B cell (primary cell): ENCODE measurements around the gene FOXN1. TPM values are rescaled to one million over a fixed set of nuclear protein-coding genes. Genes with fewer than 3 reads are reported as not detected.

Experiments used
- ATAC-seq: fragments of 200-7000 bp; cut with Tn5 transposase; one replicate; pipeline ENCODE4 v1.10.0; 2021; ENCODE audit warnings: low read depth, mild to moderate bottlenecking, moderate number of reproducible peaks, moderate library complexity
- CTCF ChIA-PET: fragments of 350-600 bp; sonication (Branson Sonifier 250); formaldehyde crosslinking; loops from one replicate; lab custom pipeline; 2021; ENCODE audit warnings: antibody characterized with exemption, inconsistent platforms; lab: Charles Lee
- POLR2A ChIA-PET: fragments of 350-600 bp; sonication (Branson Sonifier 250); formaldehyde crosslinking; loops from one replicate; lab custom pipeline; 2021; ENCODE audit warnings: antibody characterized with exemption; lab: Charles Lee
- DNase-seq: peaks from one replicate; pipeline ENCODE4 v3.0.0; 2013
- H2AFZ ChIP-seq: 2 replicates; pipeline ENCODE4 v1.6.1; 2012; ENCODE audit warnings: mild to moderate bottlenecking, low read depth, low read length; ENCODE audit not compliant: insufficient read depth, poor library complexity, severe bottlenecking
- H3K27ac ChIP-seq, 2 donors: 1 replicate in 1 of 2; 2 replicates in 1 of 2; pipeline ENCODE4 v1.5.1; 2012 to 2013; ENCODE audit warnings: low read length in 2 of 2, mild to moderate bottlenecking in 2 of 2, moderate library complexity in 1 of 2
- H3K27me3 ChIP-seq, 4 experiments: fragments of 200-600 bp in 1 of 4; sonication (generic) in 1 of 4; replicated peaks in 1 of 4; 1 replicate in 2 of 4; 2 replicates in 2 of 4; pipeline versions ENCODE4 v1.6.1 to v1.7.0; 2013 to 2016; ENCODE audit warnings: low read length in 3 of 4, mild to moderate bottlenecking in 2 of 4, mixed read lengths in 1 of 4, moderate library complexity in 1 of 4; ENCODE audit not compliant: insufficient read depth in 4 of 4, control insufficient read depth in 3 of 4; ENCODE audit errors: control extremely low read depth in 1 of 4
- H3K36me3 ChIP-seq, 2 experiments: replicated peaks in 1 of 2; 1 replicate in 1 of 2; 2 replicates in 1 of 2; pipeline versions ENCODE4 v1.6.1 to v1.7.1; 2013; ENCODE audit warnings: low read length in 1 of 2; ENCODE audit not compliant: insufficient read depth in 2 of 2, control insufficient read depth in 1 of 2; ENCODE audit errors: control extremely low read depth in 1 of 2, extremely low read depth in 1 of 2
- H3K4me1 ChIP-seq, 2 donors: fragments of 200-600 bp in 1 of 2; sonication (generic) in 1 of 2; 1 replicate in 1 of 2; 2 replicates in 1 of 2; pipeline versions ENCODE4 v1.5.1 to v1.6.1; 2013 to 2017; ENCODE audit warnings: low read length in 2 of 2; ENCODE audit not compliant: control insufficient read depth in 2 of 2, insufficient read depth in 2 of 2
- H3K4me2 ChIP-seq: replicated peaks from 2 replicates; pipeline ENCODE3; 2012; ENCODE audit warnings: mild to moderate bottlenecking, low read depth, low read length; ENCODE audit not compliant: poor library complexity, severe bottlenecking
- H3K4me3 ChIP-seq, 5 experiments: fragments of 200-600 bp in 1 of 5; sonication (generic) in 1 of 5; 1 replicate in 3 of 5; 2 replicates in 2 of 5; pipeline versions ENCODE4 v1.5.1 to v1.7.0; 2011 to 2016; ENCODE audit warnings: low read length in 4 of 5, mild to moderate bottlenecking in 4 of 5, low read depth in 2 of 5, control low read depth in 1 of 5, moderate library complexity in 1 of 5; ENCODE audit not compliant: insufficient read depth in 1 of 5; ENCODE audit errors: control extremely low read depth in 1 of 5, extremely low read depth in 1 of 5
- H3K79me2 ChIP-seq: fragments of 200-600 bp; sonication (generic); one replicate; pipeline ENCODE4 v1.6.0; 2016; ENCODE audit warnings: low read length; ENCODE audit not compliant: control insufficient read depth, insufficient read depth
- H3K9ac ChIP-seq: fragments of 200-600 bp; sonication (generic); 2 replicates; pipeline ENCODE4 v1.6.1; 2017; ENCODE audit warnings: mild to moderate bottlenecking, low read length, moderate library complexity
- H3K9me3 ChIP-seq, 3 donors: one replicate each; pipeline versions ENCODE4 v1.6.1 to v1.7.1; 2013; ENCODE audit warnings: low read length in 2 of 3; ENCODE audit not compliant: control insufficient read depth in 2 of 3, insufficient read depth in 1 of 3; ENCODE audit errors: control extremely low read depth in 1 of 3
- H4K20me1 ChIP-seq: 2 replicates; pipeline ENCODE4 v1.6.0; 2012; ENCODE audit warnings: mild to moderate bottlenecking, low read length; ENCODE audit not compliant: insufficient read depth, control insufficient read depth, poor library complexity, severe bottlenecking
- H3K27ac Mint-ChIP-seq: one replicate; pipeline ENCODE4 v1.8.0; 2021; ENCODE audit warnings: mixed read lengths
- H3K27me3 Mint-ChIP-seq: one replicate; pipeline ENCODE4 v1.8.0; 2021; ENCODE audit warnings: mixed read lengths
- H3K4me1 Mint-ChIP-seq: one replicate; pipeline ENCODE4 v1.8.0; 2021; ENCODE audit warnings: mixed read lengths
- H3K4me3 Mint-ChIP-seq: one replicate; pipeline ENCODE4 v1.8.0; 2021; ENCODE audit warnings: mixed read lengths
- H3K9me3 Mint-ChIP-seq: one replicate; pipeline ENCODE4 v1.8.0; 2022; ENCODE audit warnings: mixed read lengths; ENCODE audit not compliant: insufficient read depth
- CTCF ChIP-seq: fragments of 200-600 bp; IDR thresholded peaks from one replicate; pipeline ENCODE4 v1.8.0; 2022; ENCODE audit warnings: antibody characterized with exemption, mild to moderate bottlenecking
- EZH2 ChIP-seq: IDR thresholded peaks from 2 replicates; pipeline ENCODE4 v1.6.1; 2012; ENCODE audit warnings: borderline replicate concordance, low read depth, mild to moderate bottlenecking, moderate library complexity, low read length; ENCODE audit not compliant: insufficient read depth, poor library complexity, severe bottlenecking
- WGBS: methylation state at CpG from one replicate; pipeline ENCODE4 v1.1.5; 2013; ENCODE audit warnings: missing lambda C conversion rate; ENCODE audit not compliant: insufficient coverage; 5-methylcytosine and 5-hydroxymethylcytosine counted together
- intact Hi-C: fragments of 100-400 bp; cut with micrococcal nuclease; formaldehyde crosslinking; loops from one replicate; pipeline ENCODE4 v1.10.0; 2022
- polyA plus RNA-seq: library from polyadenylated mRNA; depleted of rRNA; stranded (reverse); fragments of >200 nt; gene quantifications from 2 replicates; pipeline ENCODE4 v1.2.3, GENCODE V29; 2012
- total RNA-seq, 2 donors: library from RNA; stranded (reverse); fragments of 120-200 nt in 1 of 2; gene quantifications; 1 replicate in 1 of 2; 2 replicates in 1 of 2; pipeline versions ENCODE4 v1.2.3 to v1.2.4, GENCODE V29; 2013 to 2022

Gene FOXN1
- total and polyA plus RNA-seq, 2 donors (not counting 1 experiment from before 2014, with no cell fraction given): not detected

DNA sequence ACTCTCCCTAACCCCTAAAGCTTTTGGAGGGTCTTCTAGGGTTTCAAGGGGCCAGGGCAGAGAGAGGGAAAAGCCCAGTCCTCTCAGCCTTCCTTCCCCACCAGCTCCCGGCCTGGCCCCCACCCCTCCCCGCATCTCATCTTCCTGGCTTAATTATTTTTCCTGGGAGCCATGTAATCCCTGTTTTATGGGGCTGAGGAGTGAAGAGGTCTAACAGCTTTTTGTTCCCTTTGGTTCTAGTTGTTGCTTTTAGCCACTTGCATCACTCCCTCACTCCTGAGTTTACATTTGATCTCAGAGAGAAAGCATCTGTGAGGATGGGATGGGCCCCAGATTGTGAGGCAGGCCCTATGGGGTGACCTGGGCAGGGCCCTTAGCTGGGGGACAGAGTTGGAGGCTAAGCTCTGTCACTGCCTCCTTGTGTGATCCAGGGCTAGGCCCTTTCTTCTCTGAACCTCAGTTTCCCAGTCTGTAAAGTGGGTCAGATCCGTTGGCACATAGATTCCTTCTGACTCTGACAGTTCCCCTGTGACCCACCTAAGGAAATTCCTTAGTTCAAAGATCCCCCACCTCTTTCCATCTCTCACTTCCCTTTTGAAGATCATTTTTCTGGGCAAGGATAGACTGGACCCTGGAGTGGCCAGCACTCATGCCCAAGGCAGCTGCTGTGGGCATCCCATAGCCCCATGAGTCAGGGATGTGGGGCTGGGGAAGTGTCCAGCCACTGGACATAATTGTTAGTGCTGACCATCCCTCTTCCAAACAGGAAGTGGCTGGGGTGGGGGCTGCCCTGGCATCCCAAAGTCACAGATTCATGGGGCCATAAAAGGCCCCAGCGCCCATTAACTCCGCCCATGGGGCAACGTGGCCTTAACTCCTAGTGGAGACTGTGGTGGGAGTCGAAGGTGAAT lies 26.2 kb downstream of the FOXN1 start:
- Histone ChIP-seq H3K9ac (no peak overlapping the region), H3K9me3 (no peaks in the 10 kb centered on the region), H3K4me1 (no peaks in the 10 kb centered on the region), H3K79me2 (no peaks in the 10 kb centered on the region), H3K27me3 (peaks cover 0 to 2% (median 0%) of the 10 kb centered on the region in 4 experiments), H2AFZ (no peak overlapping the region), H3K4me3 (no peak overlapping the region), H3K27ac (no peak overlapping the region), H4K20me1 (no peaks in the 10 kb centered on the region), H3K36me3 (no peaks in the 10 kb centered on the region), H3K4me2 (no peak overlapping the region)
- Mint-ChIP-seq H3K27ac (no peak overlapping the region), H3K4me1 (no peaks in the 10 kb centered on the region), H3K27me3 (peaks cover 3% of the 10 kb centered on the region), H3K9me3 (no peaks in the 10 kb centered on the region), H3K4me3 (no peak overlapping the region)
- 94% methylated on average over 5 of the region's 7 CpGs for WGBS
- CTCF ChIA-PET: no interaction called here
- no peak for TF ChIP-seq CTCF
- TF ChIP-seq EZH2: no peak
- DNase-seq: no peak
- no peak for ATAC-seq
- POLR2A ChIA-PET: interaction anchor here (0.6 kb wide), 1 partner anchor 16 kb away, joined by 3 read pairs; no protein-coding TSS in a partner anchor
- intact Hi-C loops: no loop called here
